Astrocyte (in vitro differentiated cells and primary cell): Measurements from ENCODE around the gene SLC12A6. TPM values are rescaled to one million over a fixed set of nuclear protein-coding genes. Genes with fewer than 3 reads are reported as not detected.

Source experiments
- DNase-seq: peaks from one replicate; pipeline ENCODE4 v3.0.0-alpha.2; 2010; ENCODE audit warnings: low read depth
- FAIRE-seq: peaks from 2 replicates; lab custom pipeline; 2011; peaks lifted over from hg19 to GRCh38; lab: Jason Lieb, UNC
- H2AFZ ChIP-seq: 2 replicates; pipeline ENCODE4 v1.6.0; 2012; ENCODE audit warnings: low read depth, low read length, inconsistent platforms
- H3K27ac ChIP-seq: 2 replicates; pipeline ENCODE4 v1.5.1; 2011; ENCODE audit warnings: low read depth, low read length, inconsistent platforms
- H3K27me3 ChIP-seq: 2 replicates; pipeline ENCODE4 v1.6.0; 2011; ENCODE audit warnings: low read length, inconsistent platforms; ENCODE audit not compliant: insufficient read depth
- H3K36me3 ChIP-seq: 2 replicates; pipeline ENCODE4 v1.5.1; 2011; ENCODE audit warnings: low read length, inconsistent platforms; ENCODE audit not compliant: insufficient read depth
- H3K4me1 ChIP-seq: 2 replicates; pipeline ENCODE4 v1.5.1; 2011; ENCODE audit warnings: low read length, inconsistent platforms; ENCODE audit not compliant: insufficient read depth
- H3K4me2 ChIP-seq: 2 replicates; pipeline ENCODE4 v1.6.0; 2012; ENCODE audit warnings: low read length, inconsistent platforms
- H3K4me3 ChIP-seq: 2 replicates; pipeline ENCODE4 v1.5.1; 2011; ENCODE audit warnings: low read depth, mild to moderate bottlenecking, low read length, inconsistent platforms; ENCODE audit not compliant: insufficient read depth
- H3K79me2 ChIP-seq: 2 replicates; pipeline ENCODE4 v1.6.0; 2012; ENCODE audit warnings: mild to moderate bottlenecking, low read length, inconsistent platforms; ENCODE audit not compliant: insufficient read depth
- H3K9ac ChIP-seq: 2 replicates; pipeline ENCODE4 v1.6.0; 2012; ENCODE audit warnings: mild to moderate bottlenecking, low read length, inconsistent platforms
- H3K9me3 ChIP-seq: 2 replicates; pipeline ENCODE4 v1.5.1; 2012; ENCODE audit warnings: low read depth, mild to moderate bottlenecking, low read length, inconsistent platforms; ENCODE audit not compliant: insufficient read depth
- H4K20me1 ChIP-seq: 2 replicates; pipeline ENCODE4 v1.6.0; 2012; ENCODE audit warnings: low read length, inconsistent platforms; ENCODE audit not compliant: insufficient read depth
- H3K27ac Mint-ChIP-seq: one replicate; pipeline ENCODE4 v1.8.0; 2021; ENCODE audit warnings: mild to moderate bottlenecking, mixed read lengths; ENCODE audit not compliant: unreplicated experiment
- H3K27me3 Mint-ChIP-seq: one replicate; pipeline ENCODE4 v1.8.0; 2021; ENCODE audit warnings: low read depth, mixed read lengths; ENCODE audit not compliant: unreplicated experiment
- H3K36me3 Mint-ChIP-seq: one replicate; pipeline ENCODE4 v1.8.0; 2021; ENCODE audit warnings: low read depth, mixed read lengths; ENCODE audit not compliant: unreplicated experiment
- H3K4me1 Mint-ChIP-seq: one replicate; pipeline ENCODE4 v1.8.0; 2021; ENCODE audit warnings: low read depth, mixed read lengths; ENCODE audit not compliant: unreplicated experiment
- H3K4me3 Mint-ChIP-seq: one replicate; pipeline ENCODE4 v1.8.0; 2021; ENCODE audit warnings: mild to moderate bottlenecking, moderate library complexity, mixed read lengths; ENCODE audit not compliant: unreplicated experiment
- H3K9me3 Mint-ChIP-seq: one replicate; pipeline ENCODE4 v1.8.0; 2021; ENCODE audit warnings: mild to moderate bottlenecking, mixed read lengths; ENCODE audit not compliant: unreplicated experiment
- CTCF ChIP-seq: IDR thresholded peaks from 2 replicates; pipeline ENCODE4 v1.5.1; 2011; ENCODE audit warnings: low read depth, mild to moderate bottlenecking, inconsistent platforms, low read length, moderate library complexity; ENCODE audit not compliant: insufficient read depth
- EZH2 ChIP-seq: IDR thresholded peaks from 2 replicates; pipeline ENCODE4 v1.6.1; 2012; ENCODE audit warnings: mild to moderate bottlenecking, low read length, inconsistent platforms; ENCODE audit not compliant: insufficient read depth
- total RNA-seq: library from RNA; stranded (reverse); gene quantifications from 2 replicates; pipeline ENCODE4 v1.2.1, GENCODE V29; 2021

Gene SLC12A6
- total RNA-seq, 1 donor from 2014 or later = 15.8 TPM

GRCh38 chr15:34311563-34311962 lies 26.0 kb downstream of the SLC12A6 start:
- TF ChIP-seq CTCF (no peak), EZH2 (no peak)
- H3K4me2 ChIP-seq = no peak overlapping the region
- H3K9me3 ChIP-seq = no peaks in the 10 kb centered on the region
- Mint-ChIP-seq H3K4me3 (no peak overlapping the region), H3K9me3 (no peaks in the 10 kb centered on the region), H3K27me3 (no peaks in the 10 kb centered on the region), H3K4me1 (peaks cover under 1% of the 10 kb centered on the region), H3K27ac (peak overlapping the region; percentile 63), H3K36me3 (peaks cover 2% of the 10 kb centered on the region)
- DNase-seq = no peak
- no peaks in the 10 kb centered on the region for H3K27me3 ChIP-seq
- no peaks in the 10 kb centered on the region for H3K36me3 ChIP-seq
- H3K4me3 ChIP-seq = no peak overlapping the region
- H4K20me1 ChIP-seq = no peaks in the 10 kb centered on the region
- H2AFZ ChIP-seq = no peak overlapping the region
- no peak overlapping the region for H3K27ac ChIP-seq
- no peaks in the 10 kb centered on the region for H3K4me1 ChIP-seq
- no peaks in the 10 kb centered on the region for H3K79me2 ChIP-seq
- no peak overlapping the region for H3K9ac ChIP-seq
- FAIRE-seq = no peak

- Histone ChIP-seq H3K9ac (no peak overlapping the region), H3K27ac (peak overlapping the region; percentile 32), H3K4me1 (peaks cover 5% of the 10 kb centered on the region), H3K9me3 (no peaks in the 10 kb centered on the region), H3K27me3 (no peaks in the 10 kb centered on the region), H3K36me3 (no peaks in the 10 kb centered on the region), H3K79me2 (no peaks in the 10 kb centered on the region), H4K20me1 (no peaks in the 10 kb centered on the region), H3K4me3 (no peak overlapping the region), H3K4me2 (peak overlapping the region; percentile 30), H2AFZ (no peak overlapping the region)
- no peak overlapping the region for H3K27ac Mint-ChIP-seq
- H3K4me3 Mint-ChIP-seq = no peak overlapping the region
- H3K4me1 Mint-ChIP-seq = no peaks in the 10 kb centered on the region
- DNase-seq = peak; percentile 79
- peaks cover 3% of the 10 kb centered on the region for H3K36me3 Mint-ChIP-seq
- H3K27me3 Mint-ChIP-seq = no peaks in the 10 kb centered on the region
- TF ChIP-seq CTCF (no peak), EZH2 (no peak)
- no peaks in the 10 kb centered on the region for H3K9me3 Mint-ChIP-seq
- FAIRE-seq = no peak
Observed at GRCh38 chr15:34304613-34305012, 33.0 kb downstream of the SLC12A6 start.

GRCh38 chr15:34301058-34301457 lies 36.5 kb downstream of the SLC12A6 start:
- H3K27me3 Mint-ChIP-seq = no peaks in the 10 kb centered on the region

More at GRCh38 chr15:34301058-34301457, 36.5 kb downstream of the SLC12A6 start:
- Histone ChIP-seq H3K4me3 (no peak overlapping the region), H3K27ac (no peak overlapping the region), H3K27me3 (no peaks in the 10 kb centered on the region), H3K79me2 (no peaks in the 10 kb centered on the region), H2AFZ (no peak overlapping the region), H3K9ac (no peak overlapping the region), H3K4me1 (peaks cover 5% of the 10 kb centered on the region), H3K36me3 (no peaks in the 10 kb centered on the region), H4K20me1 (no peaks in the 10 kb centered on the region), H3K9me3 (no peaks in the 10 kb centered on the region), H3K4me2 (no peak overlapping the region)
- Mint-ChIP-seq H3K4me1 (no peaks in the 10 kb centered on the region), H3K36me3 (no peaks in the 10 kb centered on the region), H3K4me3 (no peak overlapping the region), H3K27ac (no peak overlapping the region), H3K9me3 (no peaks in the 10 kb centered on the region)
- DNase-seq = no peak
- TF ChIP-seq EZH2 = no peak
- no peak for TF ChIP-seq CTCF
- no peak for FAIRE-seq
